Activated T-cell treated with anti-CD3 and anti-CD28 coated beads for 48 hours (primary cell): ENCODE data around the gene ARFGEF2.
"Not testable (repeated sequence)": the region's sequence is repeated elsewhere in the genome, so short reads cannot be mapped to it uniquely, and the experiment has no call there.

Experiments
- DNase-seq: peaks from one replicate; pipeline ENCODE4 v3.0.0-alpha.2; 2020; ENCODE audit warnings: low read depth

ARFGEF2 gene

DNA sequence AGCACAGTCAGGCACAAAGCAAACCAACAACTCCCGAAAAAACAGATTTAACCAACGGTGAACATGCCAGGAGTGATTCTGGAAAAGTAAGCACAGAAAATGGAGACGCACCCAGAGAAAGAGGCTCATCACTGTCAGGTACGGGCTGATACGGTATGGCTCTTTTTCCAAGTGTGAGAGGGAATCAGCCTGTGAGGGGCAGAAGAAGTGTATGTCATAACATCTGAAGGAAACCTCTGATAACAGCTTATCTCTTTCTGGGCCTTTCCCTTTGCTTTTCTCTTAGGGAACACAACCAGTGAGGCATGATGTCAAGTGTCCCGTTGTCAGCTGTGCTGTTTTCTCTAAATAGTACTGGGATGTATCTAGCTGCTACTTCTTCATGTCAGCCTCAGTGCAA, 32.1 kb downstream of the ARFGEF2 start:
- DNase-seq: no peak

DNA sequence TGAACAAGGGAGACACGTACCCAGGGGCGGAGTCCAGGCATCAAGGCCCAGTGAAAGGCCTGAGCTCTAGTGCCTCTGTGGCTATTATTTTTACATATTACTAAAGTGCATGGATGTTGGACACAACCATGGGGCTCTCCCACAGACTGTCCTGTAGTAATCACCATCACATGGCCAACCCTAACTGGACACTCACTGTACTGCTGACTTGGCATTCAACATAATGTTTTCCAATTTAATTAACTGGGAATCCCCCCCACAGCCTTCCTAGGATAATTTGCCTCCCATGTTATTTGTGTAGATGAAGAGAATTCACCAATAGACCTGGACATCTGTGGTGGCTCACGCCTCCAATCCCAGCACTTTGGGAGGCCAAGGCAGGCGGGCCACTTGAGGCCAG, 34.5 kb downstream of the ARFGEF2 start:
- DNase-seq: no peak

DNA sequence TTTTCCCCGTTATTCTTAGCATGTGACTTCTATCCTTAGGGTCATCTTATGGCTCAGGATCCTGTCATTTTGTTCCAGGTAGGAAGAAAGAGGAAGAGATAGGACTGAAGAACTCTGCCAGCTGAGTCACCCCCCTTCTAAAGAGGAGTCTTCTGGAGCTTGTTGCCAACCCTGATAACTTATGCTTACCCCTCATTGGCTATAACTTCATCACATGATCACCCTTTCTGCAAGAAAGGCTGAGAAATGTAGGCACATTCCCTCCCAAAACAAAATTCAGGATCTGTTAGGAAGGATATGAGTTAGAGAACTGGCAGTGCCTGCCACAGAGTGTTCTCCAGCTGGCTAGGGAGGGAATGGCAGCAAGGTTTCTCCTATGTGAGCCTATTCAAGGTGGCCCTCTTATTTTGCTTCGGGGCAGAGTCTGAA, 35.6 kb downstream of the ARFGEF2 start:
- no peak for DNase-seq

DNA sequence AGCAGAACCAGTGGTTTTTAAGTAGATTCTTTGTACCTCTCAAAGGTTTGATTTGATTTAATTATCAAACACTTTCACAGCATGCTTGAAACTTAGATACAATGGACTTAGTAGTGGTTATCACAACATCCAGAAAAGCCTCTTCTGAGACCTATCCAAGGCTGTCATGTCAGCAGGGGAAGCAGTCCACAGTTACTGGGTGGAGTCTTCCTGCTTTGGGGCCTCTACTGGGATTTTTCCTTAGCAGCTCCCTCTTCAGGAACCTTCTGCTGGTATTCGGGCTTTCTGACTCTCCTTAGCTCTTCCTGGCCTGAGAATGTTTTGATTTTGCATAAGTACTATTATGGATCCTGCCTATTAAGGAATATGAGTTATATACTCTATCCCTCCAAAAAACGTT, 36.0 kb downstream of the ARFGEF2 start:
- no peak for DNase-seq

DNA sequence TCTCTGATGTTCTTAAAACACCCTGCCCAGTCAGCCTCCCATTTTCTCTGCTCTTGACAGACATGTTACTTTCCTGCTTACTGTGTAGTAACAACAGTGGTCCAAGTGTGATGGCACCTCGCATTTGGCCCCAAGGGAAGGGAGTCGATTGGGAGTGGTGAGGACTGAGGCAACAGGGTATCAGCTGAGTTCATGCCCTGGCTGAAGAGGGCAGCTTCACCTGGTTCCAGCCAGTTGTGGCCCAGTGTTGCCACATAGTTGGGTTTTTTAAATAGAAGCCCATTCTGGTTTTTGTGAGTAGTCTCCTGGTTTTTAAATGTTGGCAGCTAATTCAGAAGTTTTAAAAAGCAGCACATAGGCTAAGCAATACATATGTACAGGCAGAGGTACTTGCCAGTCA, 37.2 kb downstream of the ARFGEF2 start:
- DNase-seq: no peak

DNA sequence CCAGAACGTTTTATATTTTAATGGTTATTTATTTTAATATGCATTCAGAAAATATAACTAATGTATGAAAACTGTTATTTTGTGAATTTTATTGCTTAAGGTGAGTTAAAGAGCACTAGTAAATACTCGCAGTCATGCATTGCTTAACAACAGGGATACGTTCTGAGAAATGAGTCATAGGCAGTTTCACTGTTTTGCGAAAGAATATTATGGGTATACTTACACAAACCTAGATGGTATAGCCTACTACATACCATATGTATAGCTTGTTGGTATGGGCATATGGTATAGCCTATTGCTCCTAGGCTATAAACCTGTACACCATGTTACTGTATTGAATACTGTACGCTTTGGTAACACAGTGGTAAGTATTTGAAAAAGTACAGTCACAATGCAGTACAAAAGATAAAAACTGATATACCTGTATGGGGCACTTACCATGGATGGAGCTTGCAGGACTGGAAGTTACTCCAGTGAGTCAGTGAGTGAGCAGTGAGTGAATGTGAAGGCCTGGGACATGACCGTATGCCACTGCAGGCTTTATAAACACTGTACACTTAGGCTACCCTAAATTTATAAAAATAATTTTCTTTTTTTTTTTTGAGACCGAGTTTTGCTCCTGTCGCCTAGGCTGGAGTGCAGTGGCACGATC, 38.5 kb downstream of the ARFGEF2 start:
- DNase-seq: no peak

DNA sequence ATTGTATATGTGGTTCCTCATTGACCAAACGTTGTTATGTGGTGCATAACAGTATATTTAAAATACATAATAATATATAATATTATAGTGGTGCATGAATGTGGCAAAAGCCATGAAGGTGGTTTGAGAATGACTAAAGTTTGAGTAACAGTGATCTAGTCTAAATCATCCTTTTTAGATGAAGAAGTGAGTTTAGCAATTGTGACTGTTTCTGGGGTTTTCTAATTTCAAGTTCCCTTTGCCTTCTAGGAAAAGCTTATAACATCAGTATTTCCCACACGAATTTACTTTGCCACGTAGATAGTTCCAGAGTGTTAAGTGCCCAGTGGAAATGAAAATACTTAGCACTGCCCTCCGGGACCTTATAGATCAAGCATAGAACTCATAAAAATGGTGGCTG, 40.9 kb downstream of the ARFGEF2 start:
- DNase-seq: no peak

DNA sequence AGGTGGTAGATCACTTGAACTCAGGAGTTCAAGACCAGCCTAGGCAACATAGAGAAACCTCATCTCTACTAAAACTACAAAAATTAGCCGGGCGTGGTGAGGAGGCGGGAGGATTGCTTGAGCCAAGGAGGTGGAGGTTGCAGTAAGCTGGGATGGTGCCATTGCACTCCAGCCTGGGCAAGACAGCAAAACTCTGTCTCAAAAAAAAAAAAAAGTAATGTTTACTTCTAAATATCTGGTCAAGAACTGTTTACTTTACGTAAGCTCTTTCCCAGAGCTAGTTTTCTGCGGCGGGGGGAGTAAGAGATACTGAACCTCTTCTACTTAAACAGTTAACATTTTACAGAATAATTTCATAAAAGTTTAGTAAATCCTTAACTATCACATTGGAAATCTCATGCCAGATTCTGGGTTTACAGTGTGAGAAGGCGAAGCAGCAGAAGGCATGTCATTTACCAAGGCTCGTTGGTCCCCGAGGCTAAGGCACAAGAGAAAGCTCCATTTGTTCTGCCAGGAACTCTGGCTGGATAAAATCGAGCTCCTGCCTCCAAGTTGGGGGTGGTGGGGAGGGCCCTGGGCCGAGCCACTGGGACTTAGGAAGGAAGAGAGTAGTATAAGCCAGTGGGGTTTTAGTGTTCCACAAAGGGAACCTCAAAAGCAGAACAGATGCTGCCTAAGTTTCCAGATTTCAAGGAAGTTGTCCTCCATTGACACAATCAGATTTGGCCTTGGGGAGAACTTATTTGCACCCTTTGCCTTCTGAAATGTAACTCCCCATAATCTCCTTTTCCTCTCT, 41.7 kb downstream of the ARFGEF2 start:
- no peak for DNase-seq

DNA sequence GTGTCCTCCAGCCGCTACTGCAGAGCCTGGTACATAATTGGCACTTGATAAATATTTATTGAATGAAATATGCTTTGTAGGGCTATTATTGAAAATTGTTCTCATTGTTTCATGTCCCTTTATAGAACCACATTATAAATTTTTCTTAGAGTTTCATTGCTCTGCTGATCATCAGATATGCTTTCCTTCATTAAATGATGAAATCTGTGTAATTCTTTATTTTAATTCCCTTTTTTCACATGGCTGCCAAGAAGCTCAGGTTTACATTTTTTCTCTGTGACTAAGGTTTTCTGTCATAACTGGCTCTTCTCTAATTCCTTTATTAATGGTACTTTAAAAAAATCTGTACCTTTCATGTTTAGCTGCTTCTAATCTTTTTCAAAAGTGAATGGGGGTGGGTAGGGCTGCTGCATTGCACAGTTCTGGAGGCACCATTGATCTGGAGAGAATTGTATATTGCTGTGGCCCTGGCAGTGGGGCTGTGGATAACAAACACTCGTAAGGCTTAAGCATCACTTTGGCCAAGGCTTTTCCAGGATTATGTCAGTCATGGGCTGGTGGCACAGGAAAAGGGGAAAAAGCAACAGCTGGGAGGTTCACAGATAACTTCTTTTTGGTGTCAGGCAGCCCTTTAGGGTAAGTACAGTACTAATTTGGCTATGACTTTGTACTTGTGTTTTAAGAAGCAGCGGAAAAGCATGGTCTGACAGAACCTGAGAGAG, 43.8 kb downstream of the ARFGEF2 start:
- DNase-seq: no peak

DNA sequence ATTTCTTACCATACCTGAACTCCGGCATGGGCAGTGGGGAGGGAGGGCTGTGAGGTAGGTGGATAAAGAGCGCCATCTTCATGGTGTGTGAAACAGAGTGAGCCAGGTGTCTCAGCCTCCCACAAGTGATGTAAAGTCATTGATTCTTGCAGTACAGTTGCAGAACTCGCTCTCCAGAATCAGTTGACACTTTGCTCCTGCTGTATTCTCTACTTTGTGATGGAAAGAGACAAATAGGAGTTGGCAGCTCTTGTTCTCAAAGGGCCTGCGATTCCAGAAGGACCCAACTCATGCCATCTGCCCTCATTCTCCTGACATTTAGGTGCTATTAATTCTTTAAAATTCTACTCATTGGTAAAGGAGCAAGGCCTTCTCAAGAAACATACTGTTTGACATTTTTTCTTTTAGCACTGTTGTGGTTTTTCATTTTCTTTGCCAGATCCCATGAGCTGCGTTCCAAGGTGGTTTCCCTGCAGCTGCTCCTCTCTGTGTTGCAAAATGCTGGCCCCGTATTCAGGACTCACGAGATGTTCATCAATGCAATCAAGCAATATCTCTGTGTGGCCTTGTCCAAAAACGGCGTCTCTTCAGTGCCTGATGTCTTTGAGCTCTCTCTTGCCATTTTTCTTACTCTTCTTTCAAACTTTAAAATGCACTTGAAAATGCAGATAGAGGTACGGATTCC, 49.3 kb downstream of the ARFGEF2 start:
- no peak for DNase-seq

DNA sequence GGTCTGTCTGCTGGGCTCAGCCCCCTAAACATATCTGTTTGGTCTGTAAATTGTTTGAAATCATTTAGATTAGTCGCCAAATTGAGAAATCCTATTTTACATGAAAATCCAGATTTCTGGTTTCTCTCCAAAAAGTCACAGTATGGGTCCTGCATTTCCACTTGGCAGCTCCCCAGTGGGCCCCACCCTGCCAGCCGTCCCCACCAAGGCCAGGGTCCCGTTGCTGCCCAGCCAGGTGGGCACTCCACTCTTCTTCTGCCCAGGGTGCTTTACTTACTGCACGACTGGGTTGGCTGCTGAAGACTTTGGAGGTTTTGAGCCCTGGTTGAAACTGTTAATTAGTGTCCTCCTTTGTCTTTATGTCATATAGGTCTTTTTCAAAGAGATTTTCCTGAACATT, 50.4 kb downstream of the ARFGEF2 start:
- no peak for DNase-seq

DNA sequence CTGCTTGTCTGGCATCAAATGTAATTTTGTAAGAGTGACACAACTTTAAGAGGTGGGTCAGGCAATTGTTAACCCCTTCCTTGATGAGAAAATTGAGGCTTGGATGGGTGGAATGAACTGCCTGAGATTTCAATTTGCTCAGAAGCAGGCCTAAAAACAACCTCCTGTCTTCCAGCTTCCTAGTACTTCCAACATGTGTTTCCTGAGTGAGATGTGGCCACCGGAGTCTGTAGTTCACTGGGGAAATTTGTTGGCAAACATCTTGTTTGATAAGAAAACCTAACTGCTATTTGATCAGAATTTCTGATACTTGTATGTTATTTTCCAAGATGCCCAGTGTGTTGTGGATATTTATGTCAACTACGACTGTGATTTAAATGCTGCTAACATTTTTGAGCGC, 51.3 kb downstream of the ARFGEF2 start:
- DNase-seq: no peak

DNA sequence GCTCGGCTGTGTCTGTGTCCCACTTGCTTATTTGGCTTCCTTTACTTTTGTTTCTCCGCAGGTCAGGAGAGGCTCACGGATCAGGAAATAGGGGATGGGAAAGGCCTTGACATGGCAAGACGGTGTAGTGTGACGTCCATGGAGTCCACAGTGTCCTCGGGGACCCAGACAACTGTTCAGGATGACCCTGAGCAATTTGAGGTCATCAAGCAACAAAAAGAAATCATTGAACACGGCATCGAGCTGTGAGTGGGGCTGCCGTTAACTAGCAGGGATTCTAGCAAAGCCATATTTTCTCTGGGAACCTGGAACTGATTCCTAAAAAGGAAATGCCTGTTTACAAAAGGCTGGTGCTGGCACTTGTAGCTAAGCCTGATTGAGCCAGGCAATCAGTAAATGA, 54.4 kb downstream of the ARFGEF2 start:
- no peak for DNase-seq

DNA sequence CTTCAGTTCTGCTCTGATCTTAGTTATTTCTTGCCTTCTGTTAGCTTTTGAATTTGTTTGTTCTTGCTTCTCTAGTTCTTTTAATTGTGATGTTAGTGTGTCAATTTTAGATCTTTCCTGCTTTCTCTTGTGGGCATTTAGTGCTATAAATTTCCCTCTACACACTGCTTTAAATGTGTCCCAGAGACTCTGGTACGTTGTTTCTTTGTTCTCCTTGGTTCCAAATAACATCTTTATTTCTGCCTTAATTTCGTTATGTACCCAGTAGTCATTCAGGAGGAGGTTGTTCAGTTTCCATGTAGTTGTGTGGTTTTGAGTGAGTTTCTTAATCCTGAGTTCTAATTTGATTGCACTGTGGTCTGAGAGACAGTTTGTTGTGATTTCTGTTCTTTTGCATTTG, 58.5 kb downstream of the ARFGEF2 start:
- DNase-seq: not testable (repeated sequence)

DNA sequence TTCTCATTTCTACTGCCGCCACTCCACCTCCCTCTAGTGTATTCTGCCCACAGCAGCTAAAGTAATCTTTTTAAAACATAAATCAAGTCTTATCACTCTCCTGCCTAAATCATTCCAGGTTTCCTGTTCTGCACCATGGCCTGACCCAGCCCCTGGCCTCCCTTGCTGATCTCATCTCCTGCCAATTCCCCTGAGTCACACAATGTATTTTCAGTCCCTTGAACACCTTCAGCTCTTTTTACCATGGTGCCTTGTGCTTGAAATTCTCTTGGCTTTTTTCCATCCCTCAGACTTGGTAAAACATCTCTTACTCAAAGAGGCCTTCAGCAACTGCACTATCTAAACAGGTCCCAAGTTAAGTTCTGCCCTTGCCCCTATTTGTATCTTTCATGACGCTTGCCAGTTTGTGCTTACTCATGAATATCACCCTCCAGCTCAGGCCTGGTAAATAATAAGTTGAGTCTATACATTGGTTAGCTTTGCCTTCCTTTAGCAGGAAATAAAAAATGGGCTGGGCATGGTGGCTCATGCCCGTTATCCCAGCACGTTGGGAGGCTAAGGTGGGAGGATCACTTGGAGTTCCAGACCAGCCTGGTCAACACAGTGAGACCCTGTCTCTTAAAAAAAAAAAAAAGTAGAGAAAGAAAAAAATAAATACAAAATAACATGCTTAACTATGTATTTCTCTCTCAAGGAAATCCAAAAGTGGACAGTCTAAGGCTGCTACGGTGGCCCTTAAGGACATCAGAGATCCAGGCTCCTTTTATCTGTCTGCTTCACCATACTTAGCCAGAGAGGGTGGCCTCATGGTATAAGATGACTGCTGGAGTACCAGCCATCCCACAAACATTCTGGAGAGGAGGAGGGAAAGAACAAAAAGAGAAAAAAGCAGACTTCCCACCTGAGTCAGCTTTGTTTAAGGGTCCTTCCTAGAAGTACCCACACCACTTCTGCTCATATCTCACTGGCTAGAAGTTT, 62.2 kb downstream of the ARFGEF2 start:
- DNase-seq: no peak

DNA sequence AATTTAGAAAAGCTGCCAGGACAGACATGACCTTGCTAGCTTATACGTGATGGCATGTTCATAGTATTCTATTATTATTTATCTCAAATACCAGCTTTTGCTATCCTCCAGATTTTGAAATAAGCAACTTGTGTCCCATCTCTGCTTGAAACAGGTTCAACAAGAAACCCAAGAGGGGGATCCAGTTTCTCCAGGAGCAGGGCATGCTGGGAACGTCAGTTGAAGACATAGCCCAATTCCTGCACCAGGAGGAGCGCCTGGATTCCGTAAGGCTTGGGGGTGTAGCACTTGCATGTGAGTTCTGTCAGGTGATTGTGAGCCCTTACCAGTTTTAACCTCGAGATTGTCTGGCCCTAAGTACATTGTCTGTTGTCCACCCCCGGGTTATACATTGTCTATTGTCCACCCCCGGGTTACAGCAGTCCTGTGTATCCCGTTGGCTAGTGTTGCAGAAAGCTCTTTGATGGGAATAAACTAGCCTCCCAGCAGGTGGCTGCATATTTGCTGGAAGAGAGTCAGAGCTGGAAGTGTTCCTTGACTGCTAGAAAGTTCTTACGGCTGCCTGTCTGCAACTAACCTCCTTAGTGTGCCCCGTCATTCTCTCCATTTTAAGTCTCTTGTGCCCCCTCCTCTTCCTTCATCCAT, 63.2 kb downstream of the ARFGEF2 start:
- no peak for DNase-seq

DNA sequence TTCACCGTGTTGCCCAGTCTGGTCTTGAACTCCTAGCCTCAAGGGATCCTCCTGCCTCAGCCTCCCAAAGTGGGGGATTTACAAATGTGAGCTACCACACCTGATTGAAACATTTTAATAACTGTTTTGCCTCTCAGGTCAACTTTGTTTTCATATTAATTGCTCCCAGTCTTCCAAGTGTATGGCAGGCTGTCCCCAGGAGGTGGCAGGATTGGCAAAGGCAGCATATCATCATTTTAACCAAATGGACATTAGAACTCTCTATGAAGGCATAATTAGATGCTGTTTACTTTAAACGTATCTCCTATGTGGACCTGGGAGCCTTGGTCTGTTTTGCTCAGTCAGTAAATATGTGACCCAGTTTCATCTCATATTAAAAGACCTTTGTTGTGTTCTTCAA, 65.4 kb downstream of the ARFGEF2 start:
- DNase-seq: no peak

DNA sequence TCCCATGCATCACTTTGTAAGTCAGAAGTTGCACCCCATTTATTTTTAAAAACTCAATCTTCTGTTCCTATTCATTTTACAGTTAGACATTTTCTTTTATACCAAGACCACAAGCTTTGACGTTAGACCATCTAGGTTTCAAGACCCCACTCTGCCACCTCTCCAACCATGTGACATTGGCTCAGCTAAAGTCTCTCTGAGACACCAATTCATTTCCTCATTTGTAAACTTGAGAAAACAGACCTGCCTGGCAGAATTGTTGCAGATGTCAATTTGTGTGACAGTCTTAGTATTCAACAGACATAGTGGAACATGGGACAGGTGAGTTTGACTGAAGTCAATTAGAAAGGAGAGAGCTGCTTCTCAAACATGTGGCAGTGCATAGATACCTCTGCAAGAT, 69.0 kb downstream of the ARFGEF2 start:
- DNase-seq: no peak

DNA sequence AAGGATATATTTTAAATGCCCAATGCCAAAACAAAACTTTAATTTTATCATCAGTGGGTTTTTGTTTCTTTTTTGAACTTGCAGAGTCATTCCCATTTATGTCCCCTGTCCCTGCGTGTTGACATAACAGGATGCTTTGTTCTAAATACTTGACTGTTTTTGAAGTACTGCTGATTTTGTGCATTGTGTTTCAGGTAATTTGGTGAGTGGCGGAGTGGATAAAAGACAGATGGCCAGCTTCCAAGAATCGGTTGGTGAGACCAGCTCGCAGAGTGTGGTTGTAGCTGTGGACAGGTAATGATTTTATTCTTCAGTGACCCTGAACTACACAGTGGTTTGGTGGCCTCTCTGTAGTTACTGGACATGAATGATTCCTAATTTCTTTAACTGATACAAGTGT, 74.1 kb downstream of the ARFGEF2 start:
- no peak for DNase-seq

DNA sequence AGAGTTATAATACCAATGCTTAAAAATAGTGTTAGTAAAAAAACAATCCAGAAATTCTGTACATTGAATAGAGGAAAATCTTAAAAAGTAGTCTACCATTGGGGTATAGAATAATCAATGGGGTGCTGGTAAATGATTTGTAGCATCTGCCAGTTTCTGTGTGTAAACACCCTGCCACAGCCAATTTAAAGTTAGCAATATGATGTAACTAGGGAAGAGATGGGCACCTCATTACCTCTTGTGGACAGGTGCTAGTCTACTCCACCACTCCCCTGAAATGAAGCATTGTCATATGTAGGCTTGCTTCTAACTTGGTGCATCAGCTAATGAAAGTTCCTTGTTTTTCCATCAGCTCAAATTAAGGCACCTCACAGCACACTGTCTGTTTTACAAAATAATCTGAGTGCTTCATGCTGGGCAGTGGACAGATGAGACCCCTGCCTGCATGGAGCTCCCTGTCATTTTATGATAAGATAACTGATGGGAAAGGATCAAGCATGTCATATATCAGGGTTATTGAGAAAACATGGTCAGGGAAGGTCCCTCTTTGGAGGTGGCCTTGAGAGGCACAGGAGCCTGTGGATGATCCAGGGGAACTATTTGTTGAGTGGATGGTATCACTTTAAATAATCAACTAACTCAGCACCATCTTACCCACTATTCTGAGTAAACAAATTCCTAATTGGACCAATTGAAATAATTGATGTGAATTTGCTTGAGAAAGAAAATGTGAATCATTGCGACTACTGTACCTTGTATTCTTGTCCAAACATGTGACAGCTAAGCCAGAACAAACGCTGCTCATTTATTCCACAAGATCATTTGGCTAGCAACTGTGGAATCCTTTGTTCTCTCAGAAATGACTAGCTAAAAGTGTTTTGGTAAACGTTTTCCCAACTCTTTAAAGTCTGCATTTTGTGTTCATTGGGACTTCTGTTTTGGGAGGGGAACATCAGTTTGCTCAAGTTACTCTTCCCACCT, 78.7 kb downstream of the ARFGEF2 start:
- DNase-seq: no peak
